Central memory CD8-positive, alpha-beta T cell (primary cell): ENCODE data around the gene FCN2.

Experiments used
- ATAC-seq: fragments of 150-1000 bp; cut with Tn5 transposase; replicated peaks from 2 replicates; pipeline ENCODE4 v1.10.0; 2022; ENCODE audit warnings: mild to moderate bottlenecking, moderate FRiP score, moderate number of reproducible peaks; ENCODE audit not compliant: poor library complexity, severe bottlenecking; ENCODE audit errors: extremely low read depth
- DNase-seq, 2 donors: peaks; one replicate each; pipeline ENCODE4 v3.0.0; 2021; ENCODE audit warnings: low spot score in 2 of 2
- H3K27ac Mint-ChIP-seq: one replicate; pipeline ENCODE4 v1.8.0; 2022; ENCODE audit warnings: low read depth, mild to moderate bottlenecking, moderate library complexity, mixed read lengths
- H3K27me3 Mint-ChIP-seq: one replicate; pipeline ENCODE4 v1.8.0; 2022; ENCODE audit warnings: mixed read lengths
- H3K36me3 Mint-ChIP-seq: one replicate; pipeline ENCODE4 v1.8.0; 2022; ENCODE audit warnings: mild to moderate bottlenecking, moderate library complexity, mixed read lengths; ENCODE audit not compliant: insufficient read depth
- H3K4me1 Mint-ChIP-seq: one replicate; pipeline ENCODE4 v1.8.0; 2022; ENCODE audit warnings: mixed read lengths
- H3K4me3 Mint-ChIP-seq: one replicate; pipeline ENCODE4 v1.8.0; 2022; ENCODE audit warnings: mild to moderate bottlenecking, moderate library complexity, mixed read lengths
- H3K9me3 Mint-ChIP-seq: one replicate; pipeline ENCODE4 v1.8.0; 2022; ENCODE audit warnings: mixed read lengths

Gene FCN2

GRCh38 chr9:134915046-134915985 lies 34.7 kb downstream of the FCN2 start:
- no peak for DNase-seq
- Mint-ChIP-seq H3K4me3 (no peak overlapping the region), H3K9me3 (peaks cover 6% of the 10 kb centered on the region), H3K36me3 (peaks cover 7% of the 10 kb centered on the region), H3K4me1 (no peaks in the 10 kb centered on the region), H3K27me3 (peaks cover 57% of the 10 kb centered on the region), H3K27ac (no peak overlapping the region)
- no peak for ATAC-seq

- ATAC-seq = no peak
- Mint-ChIP-seq H3K27ac (no peak overlapping the region), H3K4me3 (no peak overlapping the region), H3K27me3 (peaks cover 48% of the 10 kb centered on the region), H3K9me3 (peaks cover 6% of the 10 kb centered on the region), H3K4me1 (no peaks in the 10 kb centered on the region), H3K36me3 (peaks cover 7% of the 10 kb centered on the region)
- no peak for DNase-seq
Measured at GRCh38 chr9:134916161-134916665, 35.6 kb downstream of the FCN2 start.

- peaks cover 4% of the 10 kb centered on the region for H3K36me3 Mint-ChIP-seq
- H3K9me3 Mint-ChIP-seq = peaks cover 6% of the 10 kb centered on the region
- H3K4me3 Mint-ChIP-seq = no peak within 1 kb of the TSS
- no peak within 1 kb of the TSS for H3K27ac Mint-ChIP-seq
- ATAC-seq = no peak
- peaks cover 34% of the 10 kb centered on the region for H3K27me3 Mint-ChIP-seq
- no peaks in the 10 kb centered on the region for H3K4me1 Mint-ChIP-seq
- no peak for DNase-seq
Measured at GRCh38 chr9:134917431-134918373, 37.1 kb downstream of the FCN2 start, which contains the start of gene FCN1. FCN1 (minus strand) TSS chr9:134917912; CDS start chr9:134917871, 41 bp downstream.

- Mint-ChIP-seq H3K27ac (no peak overlapping the region), H3K4me3 (no peak overlapping the region), H3K9me3 (peaks cover 6% of the 10 kb centered on the region), H3K36me3 (peaks cover 4% of the 10 kb centered on the region), H3K27me3 (peaks cover 33% of the 10 kb centered on the region), H3K4me1 (no peaks in the 10 kb centered on the region)
- DNase-seq = no peak
- no peak for ATAC-seq
Measured at GRCh38 chr9:134918646-134919045, 38.0 kb downstream of the FCN2 start.

- ATAC-seq = no peak
- H3K27me3 Mint-ChIP-seq = peaks cover 31% of the 10 kb centered on the region
- DNase-seq = no peak
Measured at GRCh38 chr9:134919303-134919702, 38.7 kb downstream of the FCN2 start.

GRCh38 chr9:134922066-134922931 lies 41.7 kb downstream of the FCN2 start:
- no peaks in the 10 kb centered on the region for H3K4me1 Mint-ChIP-seq
- no peak overlapping the region for H3K27ac Mint-ChIP-seq
- no peak overlapping the region for H3K4me3 Mint-ChIP-seq
- DNase-seq = no peak
- ATAC-seq = no peak
- peaks cover 6% of the 10 kb centered on the region for H3K9me3 Mint-ChIP-seq
- peaks cover 12% of the 10 kb centered on the region for H3K27me3 Mint-ChIP-seq
- H3K36me3 Mint-ChIP-seq = peaks cover 4% of the 10 kb centered on the region

More at GRCh38 chr9:134919303-134919702, 38.7 kb downstream of the FCN2 start:
- Mint-ChIP-seq H3K27ac (no peak overlapping the region), H3K4me3 (no peak overlapping the region), H3K4me1 (no peaks in the 10 kb centered on the region), H3K9me3 (peaks cover 6% of the 10 kb centered on the region), H3K36me3 (peaks cover 4% of the 10 kb centered on the region)

GRCh38 chr9:134922932-134923240 lies 42.3 kb downstream of the FCN2 start:
- H3K4me1 Mint-ChIP-seq = no peaks in the 10 kb centered on the region
- ATAC-seq (no peak), DNase-seq (no peak)
- H3K9me3 Mint-ChIP-seq = peaks cover 6% of the 10 kb centered on the region
- peaks cover 3% of the 10 kb centered on the region for H3K36me3 Mint-ChIP-seq
- H3K27me3 Mint-ChIP-seq = peaks cover 12% of the 10 kb centered on the region
- H3K4me3 Mint-ChIP-seq = no peak overlapping the region
- no peak overlapping the region for H3K27ac Mint-ChIP-seq

GRCh38 chr9:134923466-134923865 lies 42.9 kb downstream of the FCN2 start:
- Mint-ChIP-seq H3K9me3 (peaks cover 6% of the 10 kb centered on the region), H3K4me1 (no peaks in the 10 kb centered on the region), H3K4me3 (no peak overlapping the region), H3K27me3 (peaks cover 8% of the 10 kb centered on the region), H3K27ac (no peak overlapping the region), H3K36me3 (peaks cover 1% of the 10 kb centered on the region)
- DNase-seq (no peak), ATAC-seq (no peak)

- H3K4me1 Mint-ChIP-seq = peaks cover under 1% of the 10 kb centered on the region
- H3K9me3 Mint-ChIP-seq = no peaks in the 10 kb centered on the region
- no peak for DNase-seq
- ATAC-seq = no peak
- no peaks in the 10 kb centered on the region for H3K36me3 Mint-ChIP-seq
- no peak overlapping the region for H3K27ac Mint-ChIP-seq
- no peak overlapping the region for H3K4me3 Mint-ChIP-seq
- H3K27me3 Mint-ChIP-seq = peaks cover 12% of the 10 kb centered on the region
Measured at GRCh38 chr9:134925011-134925511, 44.5 kb downstream of the FCN2 start.

GRCh38 chr9:134928436-134929192 lies 48.0 kb downstream of the FCN2 start:
- Mint-ChIP-seq H3K27me3 (peaks cover 38% of the 10 kb centered on the region), H3K9me3 (no peaks in the 10 kb centered on the region), H3K4me1 (peaks cover 5% of the 10 kb centered on the region), H3K27ac (no peak overlapping the region), H3K36me3 (peaks cover 2% of the 10 kb centered on the region), H3K4me3 (no peak overlapping the region)
- no peak for ATAC-seq
- no peak for DNase-seq
